PC-9 (cell line): Measurements from ENCODE around the gene LURAP1L. TPM values are rescaled to one million over a fixed set of nuclear protein-coding genes. Genes with fewer than 3 reads are reported as not detected.

Experiments
- BruUV-seq: library from RNA; stranded (reverse); fragments of 400-500 nt; replicated peaks from 2 replicates; lab custom pipeline; 2021; lab: Mats Ljungman, UMichigan
- CTCF ChIA-PET: fragments of 300-600 bp; sonication (Branson Sonifier 250); formaldehyde crosslinking; loops from one replicate; lab custom pipeline; 2022; ENCODE audit warnings: antibody characterized with exemption; lab: Charles Lee
- POLR2A ChIA-PET: fragments of 300-600 bp; sonication (Branson Sonifier 250); formaldehyde crosslinking; loops from one replicate; lab custom pipeline; 2022; ENCODE audit warnings: antibody characterized with exemption; ENCODE audit not compliant: unreplicated experiment; lab: Charles Lee
- DNase-seq, 2 experiments: peaks; one replicate each; pipeline versions ENCODE4 v3.0.0 to v3.0.0-alpha.2; 2015 to 2022; ENCODE audit warnings: mixed read lengths in 1 of 2
- H2AFZ ChIP-seq: fragments of 200-600 bp; sonication (generic); 2 replicates; pipeline ENCODE4 v1.8.1; 2017; ENCODE audit warnings: antibody characterized with exemption
- H3F3A ChIP-seq: fragments of 200-600 bp; sonication (generic); 2 replicates; pipeline ENCODE4 v1.8.1; 2017; ENCODE audit warnings: antibody characterized with exemption, mild to moderate bottlenecking, low read depth; ENCODE audit not compliant: insufficient read depth
- H3K27ac ChIP-seq: fragments of 200-600 bp; sonication (generic); 2 replicates; pipeline ENCODE4 v1.6.1; 2016; ENCODE audit warnings: mixed run types
- H3K27me3 ChIP-seq: fragments of 200-600 bp; sonication (generic); 2 replicates; pipeline ENCODE4 v1.6.1; 2016; ENCODE audit warnings: low read depth, mixed run types; ENCODE audit not compliant: insufficient read depth
- H3K36me3 ChIP-seq: fragments of 200-600 bp; sonication (generic); 2 replicates; pipeline ENCODE4 v1.6.1; 2016; ENCODE audit warnings: low read depth, mixed run types
- H3K4me1 ChIP-seq: fragments of 200-600 bp; sonication (generic); replicated peaks from 2 replicates; pipeline ENCODE4 v1.6.1; 2016; ENCODE audit warnings: mixed run types; ENCODE audit not compliant: insufficient read depth
- H3K4me2 ChIP-seq: fragments of 200-600 bp; sonication (generic); 2 replicates; pipeline ENCODE4 v1.6.1; 2017; ENCODE audit warnings: mixed run types
- H3K4me3 ChIP-seq: fragments of 200-600 bp; sonication (generic); 2 replicates; pipeline ENCODE4 v1.6.1; 2016; ENCODE audit warnings: mixed run types
- H3K79me2 ChIP-seq: fragments of 200-600 bp; sonication (generic); 2 replicates; pipeline ENCODE4 v1.6.1; 2017; ENCODE audit warnings: low read depth, mixed run types
- H3K9me2 ChIP-seq: fragments of 200-600 bp; sonication (generic); 2 replicates; pipeline ENCODE4 v1.8.1; 2017; ENCODE audit warnings: mild to moderate bottlenecking; ENCODE audit not compliant: insufficient read depth
- H3K9me3 ChIP-seq: fragments of 200-600 bp; sonication (generic); 2 replicates; pipeline ENCODE4 v1.8.1; 2016; ENCODE audit warnings: low read depth; ENCODE audit not compliant: insufficient read depth
- H4K20me1 ChIP-seq: fragments of 200-600 bp; sonication (generic); 2 replicates; pipeline ENCODE4 v1.8.1; 2017; ENCODE audit not compliant: insufficient read depth
- CTCF ChIP-seq: fragments of 200-600 bp; sonication (generic); conservative IDR thresholded peaks from 2 replicates; pipeline ENCODE4 v1.6.1; 2017; ENCODE audit warnings: mixed run types, antibody characterized with exemption, mild to moderate bottlenecking, moderate library complexity
- EZH2 ChIP-seq: fragments of 200-600 bp; sonication (generic); IDR thresholded peaks from 2 replicates; pipeline ENCODE4 v1.8.0; 2017; ENCODE audit warnings: antibody characterized with exemption, low read depth
- intact Hi-C: fragments of 100-400 bp; cut with micrococcal nuclease; formaldehyde crosslinking; loops from one replicate; pipeline ENCODE4 v1.10.0; 2022; ENCODE audit not compliant: unreplicated experiment
- total RNA-seq: library from RNA; stranded (reverse); gene quantifications from 2 replicates; pipeline ENCODE4 v1.2.3, GENCODE V29; 2021

LURAP1L gene
- total RNA-seq, 1 experiment from 2014 or later = 4.1 TPM

- BruUV-seq = no TSS peak
- CTCF ChIA-PET = interaction anchor here (0.5 kb wide), 1 partner anchor 59 kb away, joined by 4 read pairs; no protein-coding TSS in a partner anchor
- H4K20me1 ChIP-seq = no peaks in the 10 kb centered on the region
- no peak overlapping the region for H3K4me2 ChIP-seq
- H3K27ac ChIP-seq = no peak overlapping the region
- H3K4me1 ChIP-seq = peaks cover 9% of the 10 kb centered on the region; the same call in 1 of the 2 replicates
- no peaks in the 10 kb centered on the region for H3K9me3 ChIP-seq
- no peak overlapping the region for H3K4me3 ChIP-seq
- no peak for TF ChIP-seq EZH2
- TF ChIP-seq CTCF = no peak
- POLR2A ChIA-PET = no interaction called here
- no peak for DNase-seq
- no peaks in the 10 kb centered on the region for H3K27me3 ChIP-seq
- H3F3A ChIP-seq = no peaks in the 10 kb centered on the region
- H3K79me2 ChIP-seq = no peaks in the 10 kb centered on the region
- no peaks in the 10 kb centered on the region for H3K9me2 ChIP-seq
- intact Hi-C loops = no loop called here
- no peaks in the 10 kb centered on the region for H3K36me3 ChIP-seq
- no peak overlapping the region for H2AFZ ChIP-seq
Observed at GRCh38 chr9:12798066-12798770, 23.4 kb downstream of the LURAP1L start.

- no peak for DNase-seq
- ChIA-PET POLR2A (no interaction called here), CTCF (no interaction called here)
- Histone ChIP-seq H3F3A (no peaks in the 10 kb centered on the region), H2AFZ (no peak overlapping the region), H3K27me3 (no peaks in the 10 kb centered on the region), H3K4me1 (no peaks in the 10 kb centered on the region), H3K4me2 (no peak overlapping the region), H3K27ac (no peak overlapping the region), H3K9me3 (no peaks in the 10 kb centered on the region), H4K20me1 (no peaks in the 10 kb centered on the region), H3K36me3 (no peaks in the 10 kb centered on the region), H3K4me3 (no peak overlapping the region), H3K9me2 (no peaks in the 10 kb centered on the region), H3K79me2 (no peaks in the 10 kb centered on the region)
- BruUV-seq = no TSS peak
- intact Hi-C loops = no loop called here
- TF ChIP-seq CTCF = no peak
- no peak for TF ChIP-seq EZH2
Observed at GRCh38 chr9:12801187-12801586, 26.4 kb downstream of the LURAP1L start.

- Histone ChIP-seq H3K4me1 (no peaks in the 10 kb centered on the region), H4K20me1 (no peaks in the 10 kb centered on the region), H3K9me2 (no peaks in the 10 kb centered on the region), H3K79me2 (no peaks in the 10 kb centered on the region), H3K27me3 (no peaks in the 10 kb centered on the region), H3K4me2 (no peak overlapping the region), H2AFZ (no peak overlapping the region), H3K36me3 (no peaks in the 10 kb centered on the region), H3F3A (no peaks in the 10 kb centered on the region), H3K4me3 (no peak overlapping the region), H3K27ac (no peak overlapping the region), H3K9me3 (no peaks in the 10 kb centered on the region)
- no peak for DNase-seq
- no TSS peak for BruUV-seq
- intact Hi-C loops = no loop called here
- TF ChIP-seq EZH2 (no peak), CTCF (no peak)
- CTCF ChIA-PET = no interaction called here
- POLR2A ChIA-PET = no interaction called here
Observed at GRCh38 chr9:12801663-12802062, 26.8 kb downstream of the LURAP1L start.
